HG02885 (cell line): ENCODE measurements around the gene ZNF512B.
A peak's percentile ranks its signal among the peaks of the same experiment; 100 is the strongest.
"Not testable (repeated sequence)": the region's sequence is repeated elsewhere in the genome, so short reads cannot be mapped to it uniquely, and the experiment has no call there.

Source experiments
- ATAC-seq: cut with Tn5 transposase; IDR thresholded peaks from one replicate; pipeline ENCODE4 v1.9.1; 2021; ENCODE audit warnings: mild to moderate bottlenecking; ENCODE audit not compliant: unreplicated experiment, poor library complexity

Gene ZNF512B

GRCh38 chr20:63978319-63979228, 8.8 kb upstream of the ZNF512B start:
- ATAC-seq = peak; percentile 46

GRCh38 chr20:63977739-63978276, 8.1 kb upstream of the ZNF512B start:
- ATAC-seq = no peak

GRCh38 chr20:63976980-63977738, 7.4 kb upstream of the ZNF512B start:
- ATAC-seq = no peak

GRCh38 chr20:63976511-63976910, 6.8 kb upstream of the ZNF512B start:
- ATAC-seq = not testable (repeated sequence)

GRCh38 chr20:63974402-63975200, 4.9 kb upstream of the ZNF512B start:
- no peak for ATAC-seq

- peak; percentile 49 for ATAC-seq
Measured at GRCh38 chr20:63973636-63974401, 4.1 kb upstream of the ZNF512B start.

- ATAC-seq = no peak
Measured at GRCh38 chr20:63973160-63973479, 3.4 kb upstream of the ZNF512B start.

- ATAC-seq = no peak
Measured at GRCh38 chr20:63972312-63973159, 2.8 kb upstream of the ZNF512B start.

- ATAC-seq = not testable (repeated sequence)
Measured at GRCh38 chr20:63971960-63972311, 2.2 kb upstream of the ZNF512B start.

- no peak for ATAC-seq
Measured at GRCh38 chr20:63970714-63971431, 1.1 kb upstream of the ZNF512B start.

GRCh38 chr20:63968928-63969760, 586 bp downstream of the ZNF512B start:
- ATAC-seq = no peak

GRCh38 chr20:63968136-63968927, 1.4 kb downstream of the ZNF512B start:
- ATAC-seq = no peak

- no peak for ATAC-seq
Measured at GRCh38 chr20:63967330-63968135, 2.2 kb downstream of the ZNF512B start.

GRCh38 chr20:63966944-63967322, 2.8 kb downstream of the ZNF512B start:
- ATAC-seq = no peak

- ATAC-seq = no peak
Measured at GRCh38 chr20:63966172-63966943, 3.4 kb downstream of the ZNF512B start.
